IMR-90 (cell line): ENCODE results near the gene RIMS3. TPM values are rescaled to one million over a fixed set of nuclear protein-coding genes. Genes with fewer than 3 reads are reported as not detected.

ENCODE experiments used
- ATAC-seq: fragments of 200-7000 bp; cut with Tn5 transposase; 2 replicates; pipeline ENCODE4 v1.9.1; 2020; ENCODE audit warnings: low read depth, mild to moderate bottlenecking, moderate library complexity
- BruUV-seq: library from RNA; stranded (reverse); fragments of 400-500 nt; replicated peaks from 2 replicates; lab custom pipeline; 2021; lab: Mats Ljungman, UMichigan
- CTCF ChIA-PET: fragments of 300-600 bp; formaldehyde crosslinking; extraction: SDS; loops from one replicate; lab custom pipeline; 2021; ENCODE audit warnings: antibody characterized with exemption; lab: Yijun Ruan, JAX
- POLR2A ChIA-PET: fragments of 300-600 bp; sonication (Branson Sonifier 250); formaldehyde crosslinking; loops from one replicate; lab custom pipeline; 2022; ENCODE audit warnings: antibody characterized with exemption; ENCODE audit not compliant: unreplicated experiment; lab: Charles Lee
- DNase-seq: peaks from one replicate; pipeline ENCODE4 v3.0.0; 2013
- H2AFZ ChIP-seq: replicated peaks from 2 replicates; pipeline ENCODE3; 2013; ENCODE audit warnings: low read length, mild to moderate bottlenecking; ENCODE audit not compliant: poor library complexity
- H2AK5ac ChIP-seq: 2 replicates; pipeline ENCODE4 v1.6.1; 2013; ENCODE audit warnings: low read depth, low read length, inconsistent platforms
- H2AK9ac ChIP-seq: replicated peaks from 2 replicates; pipeline ENCODE3; 2013; ENCODE audit warnings: mild to moderate bottlenecking, low read depth, low read length, moderate library complexity; ENCODE audit not compliant: poor library complexity
- H2BK120ac ChIP-seq: 2 replicates; pipeline ENCODE4 v1.6.1; 2013; ENCODE audit warnings: low read depth, low read length, inconsistent platforms
- H2BK15ac ChIP-seq: 3 replicates; pipeline ENCODE4 v1.6.1; 2013; ENCODE audit warnings: low read depth, low read length, inconsistent platforms
- H2BK20ac ChIP-seq: 2 replicates; pipeline ENCODE4 v1.6.1; 2013; ENCODE audit warnings: low read depth, mild to moderate bottlenecking, inconsistent platforms, low read length, moderate library complexity
- H2BK5ac ChIP-seq: 2 replicates; pipeline ENCODE4 v1.6.1; 2013; ENCODE audit warnings: mild to moderate bottlenecking, low read depth, low read length, inconsistent platforms; ENCODE audit not compliant: poor library complexity, severe bottlenecking
- H3K14ac ChIP-seq: replicated peaks from 2 replicates; pipeline ENCODE4 v1.6.1; 2013; ENCODE audit warnings: low read depth, low read length, inconsistent platforms
- H3K18ac ChIP-seq: 2 replicates; pipeline ENCODE4 v1.6.1; 2013; ENCODE audit warnings: low read depth, low read length, control low read depth
- H3K23ac ChIP-seq: 2 replicates; pipeline ENCODE4 v1.6.1; 2013; ENCODE audit warnings: low read depth, low read length, inconsistent platforms
- H3K27ac ChIP-seq: 2 replicates; pipeline ENCODE4 v1.5.1; 2013; ENCODE audit warnings: mild to moderate bottlenecking, control low read depth, low read length; ENCODE audit not compliant: insufficient read depth
- H3K27me3 ChIP-seq: 2 replicates; pipeline ENCODE4 v1.6.1; 2013; ENCODE audit warnings: low read length; ENCODE audit not compliant: control insufficient read depth, insufficient read depth
- H3K36me3 ChIP-seq: 2 replicates; pipeline ENCODE4 v1.6.1; 2013; ENCODE audit warnings: low read length, mixed read lengths; ENCODE audit not compliant: control insufficient read depth, insufficient read depth
- H3K4ac ChIP-seq: 2 replicates; pipeline ENCODE4 v1.6.1; 2013; ENCODE audit warnings: low read depth, low read length, inconsistent platforms
- H3K4me1 ChIP-seq: 2 replicates; pipeline ENCODE4 v1.6.1; 2013; ENCODE audit warnings: low read length, mixed read lengths; ENCODE audit not compliant: control insufficient read depth, insufficient read depth
- H3K4me2 ChIP-seq: 2 replicates; pipeline ENCODE4 v1.6.1; 2013; ENCODE audit warnings: low read depth, mild to moderate bottlenecking, control low read depth, low read length, moderate library complexity
- H3K4me3 ChIP-seq: 2 replicates; pipeline ENCODE4 v1.5.1; 2013; ENCODE audit warnings: low read depth, mild to moderate bottlenecking, control low read depth, low read length, moderate library complexity; ENCODE audit not compliant: insufficient read depth
- H3K56ac ChIP-seq: 2 replicates; pipeline ENCODE4 v1.6.1; 2013; ENCODE audit warnings: low read length, inconsistent platforms; ENCODE audit not compliant: insufficient read depth; ENCODE audit errors: extremely low read depth
- H3K79me1 ChIP-seq, 2 experiments: 2 replicates each; pipeline ENCODE4 v1.6.1; 2013; ENCODE audit warnings: low read length in 2 of 2, inconsistent platforms in 1 of 2, low read depth in 1 of 2
- H3K9ac ChIP-seq: 2 replicates; pipeline ENCODE4 v1.6.1; 2013; ENCODE audit warnings: low read depth, low read length, control low read depth
- H3K9me1 ChIP-seq: 2 replicates; pipeline ENCODE4 v1.6.1; 2013; ENCODE audit warnings: low read length, inconsistent platforms; ENCODE audit not compliant: insufficient read depth
- H3K9me3 ChIP-seq: 2 replicates; pipeline ENCODE4 v1.6.1; 2013; ENCODE audit warnings: low read length; ENCODE audit not compliant: control insufficient read depth, insufficient read depth
- H4K20me1 ChIP-seq: 2 replicates; pipeline ENCODE4 v1.6.1; 2013; ENCODE audit warnings: low read length, inconsistent platforms; ENCODE audit not compliant: insufficient read depth
- H4K5ac ChIP-seq: 2 replicates; pipeline ENCODE4 v1.6.1; 2013; ENCODE audit warnings: mild to moderate bottlenecking, low read depth, low read length, control low read depth
- H4K8ac ChIP-seq, 2 experiments: 2 replicates each; pipeline ENCODE4 v1.6.1; 2013; ENCODE audit warnings: low read depth in 2 of 2, low read length in 2 of 2, control low read depth in 1 of 2, inconsistent platforms in 1 of 2
- H4K91ac ChIP-seq: 2 replicates; pipeline ENCODE4 v1.6.1; 2013; ENCODE audit warnings: low read depth, low read length, inconsistent platforms; ENCODE audit not compliant: insufficient read depth
- MAFK ChIP-seq: IDR thresholded peaks from 2 replicates; pipeline ENCODE4 v1.6.1; 2012; ENCODE audit warnings: low read depth, low read length, improper control_type of control experiment
- RAD21 ChIP-seq: IDR thresholded peaks from 2 replicates; pipeline ENCODE4 v1.6.1; 2012; ENCODE audit warnings: low read length, improper control_type of control experiment
- RCOR1 ChIP-seq: IDR thresholded peaks from 2 replicates; pipeline ENCODE4 v1.6.1; 2012; ENCODE audit warnings: mild to moderate bottlenecking, low read length, improper control_type of control experiment; ENCODE audit not compliant: insufficient replicate concordance
- SMC3 ChIP-seq: fragments of 150-350 bp; IDR thresholded peaks from 2 replicates; pipeline ENCODE4 v1.6.1; 2016; ENCODE audit warnings: low read depth, mild to moderate bottlenecking, antibody characterized with exemption, low read length, moderate library complexity
- WGBS, 2 experiments: methylation state at CpG; one replicate each; pipeline versions ENCODE4 v1.1.5 to v1.1.7; 2013; ENCODE audit warnings: missing lambda C conversion rate in 2 of 2; ENCODE audit not compliant: insufficient read length in 1 of 2; ENCODE audit errors: extremely low coverage in 2 of 2; 5-methylcytosine and 5-hydroxymethylcytosine counted together
- dilution Hi-C: fragments of 300-500 bp; cut with HindIII; formaldehyde crosslinking; loops from one replicate; pipeline ENCODE4 v1.14.3; 2018; ENCODE audit warnings: low sequenced_read_pairs; ENCODE audit not compliant: unreplicated experiment
- in situ Hi-C: fragments of 300-500 bp; cut with MboI; formaldehyde crosslinking; loops from 3 replicates; pipeline ENCODE4 v1.14.3; 2019; ENCODE audit warnings: low sequenced_read_pairs, inconsistent platforms, mixed read lengths
- intact Hi-C: fragments of 100-400 bp; cut with micrococcal nuclease; formaldehyde crosslinking; loops from 2 replicates; pipeline ENCODE4 v1.10.0; 2022
- polyA plus RNA-seq, 3 experiments: library from polyadenylated mRNA; depleted of rRNA; stranded (reverse); fragments of >200 nt; gene quantifications; 2 replicates each; pipeline ENCODE4 v1.2.3, GENCODE V29; 2012; ENCODE audit warnings: low replicate concordance in 1 of 3
- total RNA-seq: library from RNA; depleted of rRNA; stranded (reverse); fragments of >200 nt; gene quantifications from 2 replicates; pipeline ENCODE4 v1.2.3, GENCODE V29; 2012
- TF ChIP-seq, protein P1 (sequence below): conservative IDR thresholded peaks from 2 replicates; pipeline ENCODE4 v1.5.1; 2012; ENCODE audit warnings: mild to moderate bottlenecking, low read depth, low read length, improper control_type of control experiment
- TF ChIP-seq, protein P2 (sequence below): fragments of 150-350 bp; IDR thresholded peaks from 2 replicates; pipeline ENCODE4 v1.6.1; 2016; ENCODE audit warnings: low read depth, mild to moderate bottlenecking, low read length, moderate library complexity, borderline replicate concordance
- TF ChIP-seq, protein P3 (sequence below): fragments of 150-350 bp; IDR thresholded peaks from 2 replicates; pipeline ENCODE4 v1.6.1; 2017; ENCODE audit warnings: mild to moderate bottlenecking, antibody characterized with exemption, low read length, low read depth

RIMS3 gene
- total and polyA plus RNA-seq, 2 of the 4 experiments (the other 2 are of a cell fraction): 0.10 to 0.36 TPM

DNA sequence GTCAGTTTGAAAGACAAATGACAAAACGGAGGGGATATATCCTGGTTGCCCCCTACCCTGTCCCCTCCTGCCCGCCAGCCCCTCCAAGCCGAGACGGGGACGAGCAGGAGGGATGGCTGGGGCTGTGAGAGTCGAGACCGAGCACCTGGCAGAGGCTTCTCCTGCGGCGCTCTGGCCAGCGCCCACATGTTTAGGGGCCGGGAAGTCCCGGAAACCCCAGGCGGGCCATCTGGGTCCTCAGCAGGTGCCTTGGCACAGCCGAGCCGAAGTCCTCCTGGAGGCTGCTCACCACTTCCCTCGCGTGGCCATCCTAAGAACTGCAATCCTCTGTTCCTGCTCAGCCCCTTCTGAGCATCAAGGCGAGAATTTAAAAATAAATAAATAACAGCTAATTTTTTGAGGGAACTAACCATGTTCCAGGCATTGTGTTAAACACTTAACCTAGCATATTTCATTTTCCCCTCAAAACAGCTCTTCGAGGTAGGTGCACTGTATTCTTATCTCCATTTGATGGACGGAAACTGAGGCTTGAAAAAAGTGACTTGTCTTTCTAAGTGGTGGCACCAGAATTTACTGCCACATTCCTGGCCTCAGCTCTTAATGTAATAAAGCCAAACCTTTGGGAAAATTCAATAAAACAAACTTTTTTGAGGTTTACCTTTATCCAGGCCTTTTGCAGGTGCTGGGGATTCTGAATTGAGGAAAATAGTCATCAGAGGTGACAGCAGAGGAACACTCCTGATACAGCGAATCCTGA is 3.5 kb upstream of the RIMS3 start:
- no peak overlapping the region for H4K5ac ChIP-seq
- no peak overlapping the region for H3K4ac ChIP-seq
- no peaks in the 10 kb centered on the region for H3K36me3 ChIP-seq
- peak; percentile 67; the same call in 1 of the 2 replicates for ATAC-seq
- 0 out of 2 replicates have a peak, but pooled peaks cover 2% of the 10 kb centered on the region for H3K4me1 ChIP-seq
- WGBS, 2 experiments: 0% methylated on average over 6 of the region's 21 CpGs; no CpG with 5 or more reads in 1 of the 2 experiments
- no peak overlapping the region for H2AK5ac ChIP-seq
- no peak overlapping the region for H2BK120ac ChIP-seq
- H2BK15ac ChIP-seq: no peak overlapping the region
- H3K4me3 ChIP-seq: no peak overlapping the region
- no peaks in the 10 kb centered on the region; the same call in 1 of the 2 replicates for H3K9me1 ChIP-seq
- H3K27ac ChIP-seq: no peak overlapping the region
- H2BK5ac ChIP-seq: no peak overlapping the region
- H4K20me1 ChIP-seq: no peaks in the 10 kb centered on the region
- BruUV-seq: no TSS peak
- no peak overlapping the region for H4K91ac ChIP-seq
- H3K14ac ChIP-seq: no peak overlapping the region
- CTCF ChIA-PET: interaction anchor here (0.6 to 0.9 kb wide), 2 partner anchors 12 to 65 kb away, joined by 3 to 4 read pairs; no protein-coding TSS in a partner anchor
- no peak overlapping the region for H3K56ac ChIP-seq
- no peak overlapping the region for H2AK9ac ChIP-seq
- no peak overlapping the region for H4K8ac ChIP-seq
- TF ChIP-seq, protein P1, sequence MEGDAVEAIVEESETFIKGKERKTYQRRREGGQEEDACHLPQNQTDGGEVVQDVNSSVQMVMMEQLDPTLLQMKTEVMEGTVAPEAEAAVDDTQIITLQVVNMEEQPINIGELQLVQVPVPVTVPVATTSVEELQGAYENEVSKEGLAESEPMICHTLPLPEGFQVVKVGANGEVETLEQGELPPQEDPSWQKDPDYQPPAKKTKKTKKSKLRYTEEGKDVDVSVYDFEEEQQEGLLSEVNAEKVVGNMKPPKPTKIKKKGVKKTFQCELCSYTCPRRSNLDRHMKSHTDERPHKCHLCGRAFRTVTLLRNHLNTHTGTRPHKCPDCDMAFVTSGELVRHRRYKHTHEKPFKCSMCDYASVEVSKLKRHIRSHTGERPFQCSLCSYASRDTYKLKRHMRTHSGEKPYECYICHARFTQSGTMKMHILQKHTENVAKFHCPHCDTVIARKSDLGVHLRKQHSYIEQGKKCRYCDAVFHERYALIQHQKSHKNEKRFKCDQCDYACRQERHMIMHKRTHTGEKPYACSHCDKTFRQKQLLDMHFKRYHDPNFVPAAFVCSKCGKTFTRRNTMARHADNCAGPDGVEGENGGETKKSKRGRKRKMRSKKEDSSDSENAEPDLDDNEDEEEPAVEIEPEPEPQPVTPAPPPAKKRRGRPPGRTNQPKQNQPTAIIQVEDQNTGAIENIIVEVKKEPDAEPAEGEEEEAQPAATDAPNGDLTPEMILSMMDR: peak; percentile 79
- TF ChIP-seq MAFK (no peak), RAD21 (peak; percentile 70), SMC3 (peak; percentile 78), RCOR1 (peak; percentile 65)
- TF ChIP-seq, protein P2, sequence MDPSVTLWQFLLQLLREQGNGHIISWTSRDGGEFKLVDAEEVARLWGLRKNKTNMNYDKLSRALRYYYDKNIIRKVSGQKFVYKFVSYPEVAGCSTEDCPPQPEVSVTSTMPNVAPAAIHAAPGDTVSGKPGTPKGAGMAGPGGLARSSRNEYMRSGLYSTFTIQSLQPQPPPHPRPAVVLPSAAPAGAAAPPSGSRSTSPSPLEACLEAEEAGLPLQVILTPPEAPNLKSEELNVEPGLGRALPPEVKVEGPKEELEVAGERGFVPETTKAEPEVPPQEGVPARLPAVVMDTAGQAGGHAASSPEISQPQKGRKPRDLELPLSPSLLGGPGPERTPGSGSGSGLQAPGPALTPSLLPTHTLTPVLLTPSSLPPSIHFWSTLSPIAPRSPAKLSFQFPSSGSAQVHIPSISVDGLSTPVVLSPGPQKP: no peak
- TF ChIP-seq, protein P3, sequence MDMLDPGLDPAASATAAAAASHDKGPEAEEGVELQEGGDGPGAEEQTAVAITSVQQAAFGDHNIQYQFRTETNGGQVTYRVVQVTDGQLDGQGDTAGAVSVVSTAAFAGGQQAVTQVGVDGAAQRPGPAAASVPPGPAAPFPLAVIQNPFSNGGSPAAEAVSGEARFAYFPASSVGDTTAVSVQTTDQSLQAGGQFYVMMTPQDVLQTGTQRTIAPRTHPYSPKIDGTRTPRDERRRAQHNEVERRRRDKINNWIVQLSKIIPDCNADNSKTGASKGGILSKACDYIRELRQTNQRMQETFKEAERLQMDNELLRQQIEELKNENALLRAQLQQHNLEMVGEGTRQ: no peak
- DNase-seq: peak; percentile 57
- peaks cover 18% of the 10 kb centered on the region for H3K27me3 ChIP-seq
- no peaks in the 10 kb centered on the region for H3K79me1 ChIP-seq
- intact Hi-C loops (loop anchor here (1.0 to 10.0 kb wide), 4 partner anchors 38 to 527 kb away; partner anchors contain the start of gene ZNF684), in situ Hi-C loops (no loop called here), dilution Hi-C loops (no loop called here)
- H3K4me2 ChIP-seq: no peak overlapping the region
- no peak overlapping the region for H3K23ac ChIP-seq
- no peak overlapping the region for H2BK20ac ChIP-seq
- POLR2A ChIA-PET: no interaction called here
- H3K18ac ChIP-seq: no peak overlapping the region
- H3K9ac ChIP-seq: no peak overlapping the region
- no peaks in the 10 kb centered on the region for H3K9me3 ChIP-seq
- peak overlapping the region; percentile 75 for H2AFZ ChIP-seq
